Subcutaneous adipose tissue (tissue), 4 donors: ENCODE results near the gene DNAJC1. TPM values are rescaled to one million over a fixed set of nuclear protein-coding genes. Genes with fewer than 3 reads are reported as not detected.

Source experiments
- CTCF ChIP-seq: fragments of 450-650 bp; IDR thresholded peaks from one replicate; pipeline ENCODE4 v1.5.1; 2016; ENCODE audit warnings: low read depth, mild to moderate bottlenecking, control low read depth, antibody characterized with exemption, moderate library complexity
- total RNA-seq, 4 donors: library from RNA; depleted of rRNA; stranded (reverse); fragments of >200 nt; gene quantifications; one replicate each; pipeline ENCODE4 v1.1.0, GENCODE V29; 2016

DNAJC1 gene
- total RNA-seq, 4 donors from 2014 or later = 24.0 to 75.8 (median 56.0) TPM

GRCh38 chr10:21830037-21830436, 173.5 kb downstream of the DNAJC1 start:
- no peak for TF ChIP-seq CTCF

- no peak for TF ChIP-seq CTCF
Observed at GRCh38 chr10:21827308-21827707, 176.2 kb downstream of the DNAJC1 start.

GRCh38 chr10:21826725-21827124, 176.8 kb downstream of the DNAJC1 start:
- no peak for TF ChIP-seq CTCF

GRCh38 chr10:21825345-21825744, 178.2 kb downstream of the DNAJC1 start:
- no peak for TF ChIP-seq CTCF

DNA sequence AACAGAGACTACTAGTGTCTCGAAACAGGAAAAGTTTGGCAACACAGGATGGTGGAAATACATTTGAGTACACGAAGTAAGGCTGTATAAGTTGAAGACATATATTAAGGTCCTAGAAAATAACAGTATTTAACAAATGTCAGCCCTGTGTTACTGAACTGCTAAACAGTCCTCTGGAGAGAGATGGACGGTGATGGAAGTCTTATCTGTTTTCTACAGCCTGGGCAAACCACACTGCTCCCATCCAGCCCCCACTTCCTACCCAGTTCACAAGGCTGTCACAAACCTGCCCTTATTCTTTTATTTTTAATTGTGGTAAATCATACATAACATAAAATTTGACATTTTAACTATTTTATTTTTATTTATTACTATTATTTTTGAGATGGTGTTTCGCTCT, 179.1 kb downstream of the DNAJC1 start:
- no peak for TF ChIP-seq CTCF

DNA sequence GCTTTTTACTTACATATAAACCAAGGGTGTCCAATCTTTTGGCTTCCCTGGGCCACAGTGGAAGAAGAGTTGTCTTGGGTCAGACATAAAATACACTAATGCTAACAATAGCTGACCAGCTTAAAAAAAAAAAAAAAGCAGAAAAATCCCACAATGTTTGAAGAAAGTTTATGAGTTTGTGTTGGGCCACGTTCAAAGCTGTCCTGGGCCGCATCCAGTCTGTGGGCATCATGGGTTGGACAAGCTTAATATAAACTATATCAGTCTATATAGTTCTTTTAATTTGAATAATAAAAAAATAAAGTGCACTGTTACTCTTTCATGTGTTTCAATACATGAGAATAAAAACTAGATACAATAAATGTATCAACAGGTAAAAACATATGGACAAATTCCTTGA, 179.9 kb downstream of the DNAJC1 start:
- no peak for TF ChIP-seq CTCF

DNA sequence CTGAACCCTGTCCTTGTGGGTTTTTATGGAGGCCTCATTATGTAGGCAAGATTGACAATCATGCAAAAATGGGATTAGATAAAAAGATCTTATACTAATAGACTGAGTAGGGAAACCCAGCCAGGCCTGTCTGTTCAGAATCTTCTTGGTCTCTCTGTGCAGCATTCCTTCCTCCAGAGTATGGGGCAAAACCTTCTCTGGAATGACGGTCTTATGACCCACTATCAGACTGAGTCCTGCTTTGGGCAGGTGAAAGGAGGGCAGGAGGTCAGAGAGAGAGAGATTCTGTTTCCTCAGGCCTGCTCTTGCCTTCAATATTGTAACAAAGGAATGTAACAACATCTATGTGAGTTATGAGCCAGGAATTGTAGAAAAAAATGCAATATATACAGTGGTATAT, 182.6 kb downstream of the DNAJC1 start:
- TF ChIP-seq CTCF = no peak
